Spleen (tissue), 11 donors: ENCODE results near the gene RAB11A. TPM values are rescaled to one million over a fixed set of nuclear protein-coding genes. Genes with fewer than 3 reads are reported as not detected.

Experiments
- DNase-seq: peaks from one replicate; pipeline ENCODE4 v3.0.0-alpha.2; 2020
- H3K27ac ChIP-seq, 8 donors: fragments of 200-600 bp; sonication (generic) in 7 of 8; 1 replicate in 4 of 8; 2 replicates in 4 of 8; pipeline versions ENCODE4 v1.5.0 to v1.8.0; 2016 to 2021; ENCODE audit warnings: inconsistent platforms in 4 of 8, mild to moderate bottlenecking in 4 of 8, moderate library complexity in 1 of 8
- H3K27me3 ChIP-seq, 7 donors: fragments of 200-600 bp; sonication (generic) in 6 of 7; replicated peaks in 1 of 7; 1 replicate in 4 of 7; 2 replicates in 3 of 7; pipeline versions ENCODE4 v1.5.0 to v1.8.0; 2016 to 2021; ENCODE audit warnings: inconsistent platforms in 3 of 7, mild to moderate bottlenecking in 1 of 7
- H3K36me3 ChIP-seq, 6 donors: fragments of 200-600 bp; sonication (generic) in 5 of 6; 1 replicate in 4 of 6; 2 replicates in 2 of 6; pipeline versions ENCODE4 v1.5.0 to v1.8.0; 2016 to 2021; ENCODE audit warnings: inconsistent platforms in 2 of 6
- H3K4me1 ChIP-seq, 6 donors: fragments of 200-600 bp; sonication (generic) in 5 of 6; 1 replicate in 3 of 6; 2 replicates in 3 of 6; pipeline versions ENCODE4 v1.5.0 to v1.8.0; 2016 to 2021; ENCODE audit warnings: inconsistent platforms in 3 of 6
- H3K4me3 ChIP-seq, 8 donors: fragments of 200-600 bp; sonication (generic) in 7 of 8; 1 replicate in 4 of 8; 2 replicates in 4 of 8; pipeline versions ENCODE4 v1.5.0 to v1.8.0; 2016 to 2021; ENCODE audit warnings: inconsistent platforms in 4 of 8, mild to moderate bottlenecking in 4 of 8, moderate library complexity in 2 of 8
- H3K9me3 ChIP-seq, 8 donors: fragments of 200-600 bp; sonication (generic) in 7 of 8; 1 replicate in 4 of 8; 2 replicates in 4 of 8; pipeline versions ENCODE4 v1.5.0 to v1.8.0; 2016 to 2021; ENCODE audit warnings: inconsistent platforms in 4 of 8
- POLR2A ChIP-seq, 3 donors: fragments of 450-650 bp; IDR thresholded peaks; one replicate each; pipeline ENCODE4 v1.5.1; 2017; ENCODE audit warnings: antibody characterized with exemption in 3 of 3, mild to moderate bottlenecking in 1 of 3
- POLR2AphosphoS5 ChIP-seq, 3 donors: sonication (generic); formaldehyde crosslinking; IDR thresholded peaks; one replicate each; pipeline ENCODE4 v1.5.1; 2017; ENCODE audit warnings: antibody characterized with exemption in 3 of 3
- WGBS, 5 donors: extraction: QIAGEN DNeasy Blood & Tissue Kit in 3 of 5; methylation state at CpG; one replicate each; pipeline versions ENCODE4 v1.1.5 to v1.1.7; 2013 to 2018; 5-methylcytosine and 5-hydroxymethylcytosine counted together
- intact Hi-C: fragments of 100-400 bp; cut with DNase I; formaldehyde crosslinking; loops from one replicate; pipeline ENCODE4 v1.15.0; 2023; ENCODE audit warnings: low total_unique reads
- polyA plus RNA-seq, 3 donors: library from polyadenylated mRNA; stranded (reverse); fragments of 200-250 nt; gene quantifications; one replicate each; pipeline ENCODE4 v1.2.1, GENCODE V29; 2013
- total RNA-seq, 7 donors: library from RNA; depleted of rRNA in 3 of 7; stranded (reverse); fragments of >200 nt in 3 of 7; fragmentation: NEBNext Ultra II Directional in 4 of 7; extraction: Animal tissue kit (Norgen Biotek cat#: 25700) in 4 of 7; gene quantifications; one replicate each; pipeline versions ENCODE4 v1.1.0 to v1.2.1, GENCODE V29; 2016 to 2021
- TF ChIP-seq, protein P1 (sequence below), 11 experiments: fragments of 200-600 bp in 7 of 11; fragments of 450-650 bp in 4 of 11; sonication (generic) in 4 of 11; IDR thresholded peaks in 8 of 11; conservative IDR thresholded peaks in 3 of 11; 1 replicate in 7 of 11; 2 replicates in 4 of 11; pipeline versions ENCODE4 v1.4.0 to v1.8.0; 2016 to 2021; ENCODE audit warnings: antibody characterized with exemption in 11 of 11, inconsistent platforms in 4 of 11, mild to moderate bottlenecking in 1 of 11
- donor health status: healthy with polysubstance abuse.
- donor health status: DM: no; HTN: no; CAD: no; lungs with moderate emphysema.
- donor health status: DM: no; HTN: no; CAD: no.
- donor health status: Bipolar disorder and iron deficiency.
- donor health status: healthy.
- donor health status: DM: no; HTN: no; CAD: no.
- donor health status: DM: yes; HTN: yes; CAD: no.

The RAB11A gene
- total and polyA plus RNA-seq, 10 donors: 86.7 to 313 (median 235) TPM

- intact Hi-C loops: no loop called here
- Histone ChIP-seq H3K36me3 (peaks cover 0 to 24% (median 0%) of the 10 kb centered on the region in 6 donors), H3K27ac (no peak overlapping the region), H3K27me3 (no peaks in the 10 kb centered on the region), H3K4me1 (peaks cover 5 to 71% (median 33%) of the 10 kb centered on the region in 6 donors), H3K9me3 (no peaks in the 10 kb centered on the region), H3K4me3 (no peak overlapping the region)
- TF ChIP-seq POLR2A (IDR thresholded peaks at IDR 0.05): no peak
- 81 to 94% (median 86%) methylated on average over 3 of the region's 3 CpGs for WGBS, 5 donors
- no peak for DNase-seq
Observed at GRCh38 chr15:65918357-65918920, 49.1 kb downstream of the RAB11A start.

- DNase-seq: no peak
- TF ChIP-seq POLR2A (IDR thresholded peaks at IDR 0.05): no peak
- TF ChIP-seq, protein P1, sequence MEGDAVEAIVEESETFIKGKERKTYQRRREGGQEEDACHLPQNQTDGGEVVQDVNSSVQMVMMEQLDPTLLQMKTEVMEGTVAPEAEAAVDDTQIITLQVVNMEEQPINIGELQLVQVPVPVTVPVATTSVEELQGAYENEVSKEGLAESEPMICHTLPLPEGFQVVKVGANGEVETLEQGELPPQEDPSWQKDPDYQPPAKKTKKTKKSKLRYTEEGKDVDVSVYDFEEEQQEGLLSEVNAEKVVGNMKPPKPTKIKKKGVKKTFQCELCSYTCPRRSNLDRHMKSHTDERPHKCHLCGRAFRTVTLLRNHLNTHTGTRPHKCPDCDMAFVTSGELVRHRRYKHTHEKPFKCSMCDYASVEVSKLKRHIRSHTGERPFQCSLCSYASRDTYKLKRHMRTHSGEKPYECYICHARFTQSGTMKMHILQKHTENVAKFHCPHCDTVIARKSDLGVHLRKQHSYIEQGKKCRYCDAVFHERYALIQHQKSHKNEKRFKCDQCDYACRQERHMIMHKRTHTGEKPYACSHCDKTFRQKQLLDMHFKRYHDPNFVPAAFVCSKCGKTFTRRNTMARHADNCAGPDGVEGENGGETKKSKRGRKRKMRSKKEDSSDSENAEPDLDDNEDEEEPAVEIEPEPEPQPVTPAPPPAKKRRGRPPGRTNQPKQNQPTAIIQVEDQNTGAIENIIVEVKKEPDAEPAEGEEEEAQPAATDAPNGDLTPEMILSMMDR (IDR thresholded peaks at IDR 0.05 in 8 of 11, conservative IDR thresholded peaks at IDR 0.05 in 3 of 11): no peak
- no peak for TF ChIP-seq POLR2AphosphoS5 (IDR thresholded peaks at IDR 0.05)
- intact Hi-C loops: no loop called here
- no peak overlapping the region for H3K27ac ChIP-seq
- no peaks in the 10 kb centered on the region for H3K27me3 ChIP-seq
- peaks cover 5 to 71% (median 33%) of the 10 kb centered on the region in 6 donors for H3K4me1 ChIP-seq
- H3K36me3 ChIP-seq: peaks cover 0 to 24% (median 0%) of the 10 kb centered on the region in 6 donors
- H3K4me3 ChIP-seq: no peak overlapping the region
- WGBS, 5 donors: 92 to 97% (median 95%) methylated on average over 5 of the region's 5 CpGs
- H3K9me3 ChIP-seq: no peaks in the 10 kb centered on the region
Observed at GRCh38 chr15:65918945-65919344, 49.7 kb downstream of the RAB11A start.

DNA sequence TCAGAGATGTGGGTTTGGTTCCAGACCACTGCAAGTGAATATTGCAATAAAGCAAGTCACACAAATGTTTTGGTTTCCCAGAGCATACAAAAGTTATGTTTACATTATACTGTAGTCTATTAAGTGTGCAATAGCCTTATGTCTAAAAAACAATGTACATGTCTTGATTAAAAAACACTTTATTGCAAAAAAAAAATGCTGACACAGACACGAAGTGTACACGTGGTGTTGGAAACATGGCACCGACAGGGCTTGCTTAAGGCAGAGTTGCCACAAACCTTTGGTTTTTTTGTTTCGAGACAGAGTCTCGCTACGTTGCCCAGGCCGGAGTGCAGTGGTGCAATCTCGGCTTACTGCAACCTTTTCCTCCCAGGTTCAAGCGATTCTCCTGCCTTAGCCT, 50.1 kb downstream of the RAB11A start:
- TF ChIP-seq POLR2A (IDR thresholded peaks at IDR 0.05) (no peak), POLR2AphosphoS5 (IDR thresholded peaks at IDR 0.05) (no peak)
- TF ChIP-seq, protein P1 (IDR thresholded peaks at IDR 0.05 in 8 of 11, conservative IDR thresholded peaks at IDR 0.05 in 3 of 11): no peak
- intact Hi-C loops: no loop called here
- WGBS, 5 donors: 69 to 96% (median 81%) methylated on average over 9 of the region's 9 CpGs

GRCh38 chr15:65920121-65920520, 50.8 kb downstream of the RAB11A start:
- no peak for TF ChIP-seq POLR2A (IDR thresholded peaks at IDR 0.05)
- TF ChIP-seq, protein P1 (IDR thresholded peaks at IDR 0.05 in 8 of 11, conservative IDR thresholded peaks at IDR 0.05 in 3 of 11): no peak
- TF ChIP-seq POLR2AphosphoS5 (IDR thresholded peaks at IDR 0.05): no peak
- no peak for DNase-seq
- Histone ChIP-seq H3K27ac (no peak overlapping the region), H3K4me3 (no peak overlapping the region), H3K36me3 (peaks cover 0 to 24% (median 0%) of the 10 kb centered on the region in 6 donors), H3K9me3 (no peaks in the 10 kb centered on the region), H3K27me3 (no peaks in the 10 kb centered on the region), H3K4me1 (peaks cover 5 to 63% (median 33%) of the 10 kb centered on the region in 6 donors)
- WGBS, 5 donors: 9 to 29% (median 26%) methylated on average over 1 of the region's 1 CpG
- intact Hi-C loops: no loop called here

More for the DNA sequence above, 50.1 kb downstream of the RAB11A start:
- H3K27ac ChIP-seq: no peak overlapping the region
- no peak overlapping the region for H3K4me3 ChIP-seq
- H3K9me3 ChIP-seq: no peaks in the 10 kb centered on the region
- H3K27me3 ChIP-seq: no peaks in the 10 kb centered on the region
- H3K4me1 ChIP-seq: peaks cover 5 to 70% (median 33%) of the 10 kb centered on the region in 6 donors
- no peak for DNase-seq
- H3K36me3 ChIP-seq: peaks cover 0 to 24% (median 0%) of the 10 kb centered on the region in 6 donors
